GM21423 (cell line): ENCODE data around the gene PTPRN2.
"Not testable (repeated sequence)": the region's sequence is repeated elsewhere in the genome, so short reads cannot be mapped to it uniquely, and the experiment has no call there.

Experiments used
- ATAC-seq: cut with Tn5 transposase; IDR thresholded peaks from one replicate; pipeline ENCODE4 v1.9.1; 2021; ENCODE audit warnings: mild to moderate bottlenecking, moderate library complexity; ENCODE audit not compliant: unreplicated experiment

PTPRN2 gene

DNA sequence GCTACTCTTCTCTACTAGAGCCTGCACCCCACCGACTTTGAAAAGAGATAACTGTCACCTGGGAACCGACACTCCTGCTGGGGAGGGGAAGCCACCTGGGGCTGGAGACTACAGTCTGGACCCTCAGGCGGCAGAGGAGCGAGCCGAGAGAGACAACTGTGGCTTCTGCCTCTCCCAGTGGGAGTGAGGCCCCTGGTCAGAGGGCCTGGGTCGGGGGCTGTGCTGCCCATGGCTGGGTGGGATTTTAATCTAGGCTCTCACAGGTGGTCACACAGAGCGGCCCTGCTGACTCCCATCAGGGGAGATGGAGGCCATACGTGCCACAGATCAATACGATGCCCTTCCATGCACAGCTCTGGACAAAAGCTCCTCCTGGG is 878.7 kb downstream of the PTPRN2 start:
- no peak for ATAC-seq

- ATAC-seq: no peak
Measured at GRCh38 chr7:157707983-157708918, 879.4 kb downstream of the PTPRN2 start.

- ATAC-seq: no peak
Measured at GRCh38 chr7:157704365-157704764, 883.3 kb downstream of the PTPRN2 start.

- no peak for ATAC-seq
Measured at GRCh38 chr7:157703534-157704195, 884.0 kb downstream of the PTPRN2 start.

DNA sequence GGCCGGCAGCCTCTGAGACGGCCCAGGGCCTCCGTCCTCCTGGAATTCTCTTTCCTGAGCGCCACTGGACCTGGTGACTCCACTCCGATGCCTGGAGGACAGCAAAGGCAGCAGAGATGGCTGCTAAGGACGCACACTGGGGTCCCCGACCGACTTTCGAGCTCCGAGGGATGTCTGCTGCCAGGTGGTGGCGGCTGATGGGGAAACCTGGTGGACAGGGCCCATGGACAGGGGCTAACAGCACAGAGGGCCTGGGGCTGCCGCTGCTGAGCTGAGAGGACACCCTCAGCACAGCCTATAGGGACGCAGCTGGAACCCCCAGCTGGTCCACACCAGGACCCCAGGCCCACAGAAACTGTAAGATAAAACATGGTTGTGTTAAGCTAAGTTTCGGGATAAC is 884.5 kb downstream of the PTPRN2 start:
- ATAC-seq: no peak

DNA sequence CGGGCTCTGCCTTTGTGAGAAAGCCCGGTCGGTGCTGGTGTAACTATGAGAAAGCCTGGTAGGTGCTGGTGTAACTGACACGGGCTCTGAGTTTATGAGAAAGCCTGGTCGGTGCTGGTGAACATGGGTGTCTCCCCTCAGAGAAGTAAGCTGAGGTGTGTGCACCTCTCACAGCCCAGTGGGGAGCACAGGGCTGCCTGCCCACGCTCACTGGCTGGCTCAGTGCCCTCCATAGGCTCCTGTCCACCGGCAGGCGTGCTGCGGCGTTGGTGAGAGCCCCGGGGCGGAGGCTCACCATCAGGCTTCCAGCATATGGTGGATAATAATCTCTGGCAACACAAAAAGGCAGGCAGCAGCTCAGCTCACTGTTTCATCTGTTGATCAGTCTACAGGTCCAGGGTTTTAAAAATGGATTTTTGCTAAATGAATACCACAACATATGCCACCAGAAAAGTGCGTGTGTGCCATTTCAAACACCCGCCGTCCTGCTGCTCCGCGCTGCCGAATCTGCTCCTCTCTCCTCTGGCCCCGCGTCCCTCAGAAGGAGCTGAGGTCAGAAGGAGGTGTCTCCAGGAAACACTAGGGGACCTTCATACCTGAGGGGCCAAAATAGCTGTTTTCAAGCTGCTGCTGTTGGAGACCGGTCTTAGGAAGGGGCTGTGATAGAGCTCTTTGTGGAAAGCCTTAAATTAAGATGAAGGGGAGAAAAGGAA is 885.2 kb downstream of the PTPRN2 start:
- no peak for ATAC-seq

DNA sequence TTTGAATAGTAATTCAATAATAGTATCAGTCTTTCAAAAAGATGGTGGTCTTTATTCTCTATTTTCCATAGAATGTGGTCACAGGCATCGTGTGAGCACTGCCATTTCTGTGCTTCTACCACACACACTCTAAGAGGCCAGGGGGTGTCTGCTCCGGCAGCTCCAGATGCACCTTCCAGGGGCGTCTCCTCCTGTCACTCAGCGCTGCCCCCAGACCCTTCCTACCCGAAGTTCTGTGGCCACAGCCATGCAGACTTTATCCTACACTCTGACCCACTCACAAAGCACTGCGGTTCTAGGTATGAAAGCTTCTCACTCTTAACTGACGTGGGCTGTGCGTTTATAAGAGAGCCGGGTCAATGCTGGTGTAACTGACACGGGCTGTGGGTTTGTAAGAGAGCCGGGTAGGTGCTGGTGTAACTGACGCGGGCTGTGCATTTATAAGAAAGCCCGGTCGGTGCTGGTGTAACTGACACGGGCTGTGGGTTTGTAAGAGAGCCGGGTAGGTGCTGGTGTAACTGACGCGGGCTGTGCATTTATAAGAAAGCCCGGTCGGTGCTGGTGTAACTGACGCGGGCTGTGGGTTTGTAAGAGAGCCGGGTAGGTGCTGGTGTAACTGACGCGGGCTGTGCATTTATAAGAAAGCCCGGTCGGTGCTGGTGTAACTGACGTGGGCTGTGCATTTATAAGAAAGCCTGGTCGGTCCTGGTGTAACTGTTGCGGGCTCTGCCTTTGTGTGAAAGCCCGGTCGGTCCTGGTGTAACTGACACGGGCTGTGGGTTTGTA is 886.0 kb downstream of the PTPRN2 start:
- ATAC-seq: not testable (repeated sequence)

DNA sequence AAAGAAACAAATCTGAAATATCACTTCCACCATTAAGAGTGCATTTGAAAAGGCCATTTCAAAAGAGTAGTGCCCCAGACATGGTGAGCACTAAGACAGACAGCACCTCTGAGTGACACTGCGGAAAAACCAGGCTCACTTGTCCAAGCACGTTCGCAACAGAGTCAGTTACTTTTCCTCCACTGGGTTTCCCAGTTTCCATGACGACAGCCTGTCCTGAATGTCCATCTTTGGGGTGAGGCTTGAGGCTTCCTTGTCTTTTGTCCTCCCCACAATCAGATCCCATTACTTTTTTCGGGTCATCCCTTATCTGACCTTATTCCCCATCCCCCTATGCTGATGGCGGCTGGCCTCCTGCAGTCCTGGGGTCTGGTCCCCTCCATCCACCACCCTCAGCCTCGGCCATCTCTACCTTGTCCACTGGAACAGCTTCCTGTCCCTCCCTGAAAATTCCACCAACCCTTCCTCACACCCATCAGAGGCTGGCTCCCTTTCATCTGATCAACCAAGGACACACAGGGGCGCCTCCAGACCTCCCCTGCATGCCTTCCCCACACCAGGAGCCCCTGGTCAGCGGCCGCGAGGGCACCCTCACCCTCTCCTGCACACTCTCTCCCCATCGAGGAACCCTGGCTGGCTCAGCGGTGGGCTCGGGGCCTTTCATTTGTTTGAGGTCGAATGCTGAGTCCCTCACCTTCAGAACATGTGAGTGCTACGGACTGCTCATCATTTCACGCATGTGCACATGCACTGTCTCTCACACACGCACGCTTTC is 887.2 kb downstream of the PTPRN2 start:
- ATAC-seq: no peak

DNA sequence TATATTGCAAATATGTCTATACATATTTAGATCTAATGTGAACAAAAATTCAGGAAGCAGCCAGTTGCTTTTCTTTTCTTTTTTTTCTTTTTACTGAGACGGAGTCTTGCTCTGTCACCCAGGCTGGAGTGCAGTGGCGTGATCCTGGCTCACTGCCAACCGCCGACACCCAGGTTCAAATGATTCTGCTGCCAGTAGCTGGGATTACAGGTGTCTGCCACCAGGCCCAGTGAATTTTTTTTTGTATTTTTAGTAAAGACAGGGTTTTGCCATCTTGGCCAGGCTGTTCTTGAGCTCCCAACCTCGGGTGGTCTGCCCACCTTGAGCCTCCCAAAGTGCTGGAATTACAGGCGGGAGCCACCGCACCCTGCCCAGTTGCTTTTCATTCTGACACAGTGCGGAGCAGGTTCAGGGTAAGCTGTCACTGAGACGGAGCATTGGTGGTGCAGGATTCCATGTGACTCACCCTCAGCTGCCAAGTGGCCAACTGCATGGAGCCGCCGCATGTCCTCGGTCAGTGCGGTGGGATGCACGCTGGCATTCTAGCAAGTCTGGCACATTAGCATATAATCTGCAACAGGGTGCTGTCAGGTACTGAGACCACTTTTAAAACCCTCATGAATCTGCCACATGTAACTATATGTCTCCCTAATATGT is 888.1 kb downstream of the PTPRN2 start:
- ATAC-seq: no peak

GRCh38 chr7:157697287-157697686 is 890.3 kb downstream of the PTPRN2 start:
- ATAC-seq: not testable (repeated sequence)

- ATAC-seq: not testable (repeated sequence)
Measured at GRCh38 chr7:157695609-157696008, 892.0 kb downstream of the PTPRN2 start.

DNA sequence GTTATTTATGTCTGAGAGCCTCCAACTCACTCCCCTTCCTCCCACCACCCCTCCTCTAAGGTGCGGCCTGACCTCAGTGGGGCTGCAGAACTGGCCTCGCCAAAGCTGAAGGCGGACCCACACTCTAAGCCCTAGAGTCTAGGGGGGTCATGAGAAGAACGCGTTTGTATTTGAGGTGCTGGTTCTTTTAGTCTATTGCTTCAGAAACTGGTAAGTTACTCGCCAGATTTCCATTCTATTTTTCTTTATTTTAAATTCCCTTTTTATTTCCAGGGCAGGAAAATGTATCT is 893.3 kb downstream of the PTPRN2 start:
- ATAC-seq: no peak

GRCh38 chr7:157693521-157694375 is 893.9 kb downstream of the PTPRN2 start:
- no peak for ATAC-seq

- ATAC-seq: no peak
Measured at GRCh38 chr7:157693071-157693520, 894.5 kb downstream of the PTPRN2 start.

GRCh38 chr7:157692460-157693011 is 895.1 kb downstream of the PTPRN2 start:
- no peak for ATAC-seq

- no peak for ATAC-seq
Measured at GRCh38 chr7:157691586-157692459, 895.8 kb downstream of the PTPRN2 start.

DNA sequence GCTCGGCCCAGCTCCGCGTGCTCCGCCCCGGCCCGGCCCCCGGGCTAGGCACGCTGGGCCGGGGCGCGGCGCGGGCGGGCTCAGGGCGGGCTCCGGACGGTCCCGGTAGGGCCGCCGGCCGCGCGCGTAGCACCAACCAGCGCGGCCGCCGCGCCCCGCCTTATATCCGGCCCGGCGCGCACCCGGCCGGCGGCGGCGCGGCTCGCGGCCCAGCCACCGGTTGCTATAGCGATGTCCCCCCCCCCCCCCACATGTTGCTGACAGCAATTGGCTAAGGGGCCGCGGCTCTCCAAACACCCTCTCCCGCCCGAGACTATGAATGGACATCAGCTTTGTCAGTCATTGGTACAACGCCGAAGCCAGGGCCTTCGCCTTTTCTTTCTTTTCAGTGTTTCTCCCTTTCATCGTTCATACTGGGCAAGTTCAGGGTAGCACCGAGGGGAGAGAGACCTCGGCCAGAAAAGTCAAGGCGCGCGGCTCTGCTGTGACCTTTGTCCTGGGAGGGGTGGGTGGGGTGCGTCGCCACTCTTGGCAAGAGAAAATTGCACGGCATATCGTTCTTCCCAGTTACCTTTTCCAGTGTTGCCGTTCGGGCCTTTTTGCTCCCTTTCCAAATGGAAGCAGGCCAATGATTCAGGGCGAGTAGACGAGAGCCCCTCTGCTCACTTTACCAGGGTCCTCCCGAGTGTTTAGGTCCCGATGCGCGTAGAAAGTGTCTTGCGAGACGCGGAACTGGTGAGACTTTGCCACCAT is 896.6 kb downstream of the PTPRN2 start:
- no peak for ATAC-seq
